Measurements from ENCODE around the gene SDC4.

DNA sequence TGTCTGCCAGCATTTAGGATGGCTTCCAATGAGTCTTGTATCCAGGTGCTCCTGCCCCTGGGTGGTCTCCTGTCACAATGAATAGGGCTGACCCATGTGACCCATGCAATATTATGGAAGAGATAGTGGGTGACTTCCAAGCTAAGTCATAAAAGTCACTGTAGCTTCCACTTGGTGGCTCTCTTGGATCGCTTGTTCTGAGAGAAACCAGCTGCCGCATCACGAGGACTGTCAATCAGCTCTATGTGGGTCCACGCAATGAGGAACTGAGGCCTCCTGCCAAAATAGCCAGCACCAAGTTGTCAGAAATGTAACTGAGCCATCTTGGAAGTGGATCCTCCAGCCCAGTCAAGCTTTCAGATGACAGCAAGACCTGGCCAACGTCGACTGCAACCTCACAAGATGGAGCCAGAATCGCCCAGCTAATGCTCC lies 25.3 kb downstream of the SDC4 start:
- TF ChIP-seq YY1 (IDR thresholded peaks at IDR 0.05; ENCODE audit: low read depth) = no peak
- TF ChIP-seq POLR2AphosphoS5 (IDR thresholded peaks at IDR 0.05; ENCODE audit: low read depth, low read length) = no peak
- TF ChIP-seq EP300 (IDR thresholded peaks at IDR 0.05; ENCODE audit: borderline replicate concordance in 1 of 2, low read depth in 1 of 2, low read length in 1 of 2) = no peak
- no peak for TF ChIP-seq TAF1 (IDR thresholded peaks at IDR 0.05; ENCODE audit: borderline replicate concordance, low read depth, low read length)
- TF ChIP-seq, protein P1, sequence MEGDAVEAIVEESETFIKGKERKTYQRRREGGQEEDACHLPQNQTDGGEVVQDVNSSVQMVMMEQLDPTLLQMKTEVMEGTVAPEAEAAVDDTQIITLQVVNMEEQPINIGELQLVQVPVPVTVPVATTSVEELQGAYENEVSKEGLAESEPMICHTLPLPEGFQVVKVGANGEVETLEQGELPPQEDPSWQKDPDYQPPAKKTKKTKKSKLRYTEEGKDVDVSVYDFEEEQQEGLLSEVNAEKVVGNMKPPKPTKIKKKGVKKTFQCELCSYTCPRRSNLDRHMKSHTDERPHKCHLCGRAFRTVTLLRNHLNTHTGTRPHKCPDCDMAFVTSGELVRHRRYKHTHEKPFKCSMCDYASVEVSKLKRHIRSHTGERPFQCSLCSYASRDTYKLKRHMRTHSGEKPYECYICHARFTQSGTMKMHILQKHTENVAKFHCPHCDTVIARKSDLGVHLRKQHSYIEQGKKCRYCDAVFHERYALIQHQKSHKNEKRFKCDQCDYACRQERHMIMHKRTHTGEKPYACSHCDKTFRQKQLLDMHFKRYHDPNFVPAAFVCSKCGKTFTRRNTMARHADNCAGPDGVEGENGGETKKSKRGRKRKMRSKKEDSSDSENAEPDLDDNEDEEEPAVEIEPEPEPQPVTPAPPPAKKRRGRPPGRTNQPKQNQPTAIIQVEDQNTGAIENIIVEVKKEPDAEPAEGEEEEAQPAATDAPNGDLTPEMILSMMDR (IDR thresholded peaks at IDR 0.05) = peak; percentile 31; the same call in 1 of the 2 replicates
- TF ChIP-seq RXRA (IDR thresholded peaks at IDR 0.05; ENCODE audit: borderline replicate concordance, low read depth) = no peak
